ENCODE data around the gene DNAJC5.

DNA sequence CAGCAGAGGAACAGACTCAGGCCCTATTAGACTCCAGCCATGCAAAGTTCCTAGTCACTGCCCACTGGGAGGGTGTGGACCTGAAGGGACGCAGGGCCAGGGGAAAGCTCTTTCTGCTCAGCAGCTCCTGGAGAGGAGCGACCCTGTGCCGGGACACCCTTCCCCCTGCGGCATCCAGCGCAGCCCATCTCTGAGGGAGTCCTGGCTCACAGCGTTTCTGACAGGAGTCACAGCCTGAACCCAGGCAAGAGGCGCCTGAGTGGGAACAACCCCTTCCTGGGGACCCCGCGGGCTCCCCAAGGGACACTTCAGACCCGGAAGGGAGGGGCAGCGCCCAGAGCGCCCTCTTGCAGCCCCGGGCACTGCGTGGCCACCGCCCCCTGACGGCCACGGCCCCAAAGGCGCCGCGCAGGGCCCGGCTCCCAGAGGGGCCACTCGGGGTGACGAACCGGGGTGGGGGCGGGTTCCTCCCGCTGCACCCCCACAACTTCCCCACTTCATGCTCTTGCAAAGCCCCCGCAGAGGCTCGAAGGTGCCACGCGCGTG is 60.4 kb downstream of the DNAJC5 start:
- TF ChIP-seq, protein P1, sequence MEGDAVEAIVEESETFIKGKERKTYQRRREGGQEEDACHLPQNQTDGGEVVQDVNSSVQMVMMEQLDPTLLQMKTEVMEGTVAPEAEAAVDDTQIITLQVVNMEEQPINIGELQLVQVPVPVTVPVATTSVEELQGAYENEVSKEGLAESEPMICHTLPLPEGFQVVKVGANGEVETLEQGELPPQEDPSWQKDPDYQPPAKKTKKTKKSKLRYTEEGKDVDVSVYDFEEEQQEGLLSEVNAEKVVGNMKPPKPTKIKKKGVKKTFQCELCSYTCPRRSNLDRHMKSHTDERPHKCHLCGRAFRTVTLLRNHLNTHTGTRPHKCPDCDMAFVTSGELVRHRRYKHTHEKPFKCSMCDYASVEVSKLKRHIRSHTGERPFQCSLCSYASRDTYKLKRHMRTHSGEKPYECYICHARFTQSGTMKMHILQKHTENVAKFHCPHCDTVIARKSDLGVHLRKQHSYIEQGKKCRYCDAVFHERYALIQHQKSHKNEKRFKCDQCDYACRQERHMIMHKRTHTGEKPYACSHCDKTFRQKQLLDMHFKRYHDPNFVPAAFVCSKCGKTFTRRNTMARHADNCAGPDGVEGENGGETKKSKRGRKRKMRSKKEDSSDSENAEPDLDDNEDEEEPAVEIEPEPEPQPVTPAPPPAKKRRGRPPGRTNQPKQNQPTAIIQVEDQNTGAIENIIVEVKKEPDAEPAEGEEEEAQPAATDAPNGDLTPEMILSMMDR (IDR thresholded peaks at IDR 0.05 in 8 of 11, conservative IDR thresholded peaks at IDR 0.05 in 3 of 11) = peak in 6 of 11 experiments; percentile 27 to 60 (median 52)
- TF ChIP-seq POLR2A (IDR thresholded peaks at IDR 0.05) (no peak), POLR2AphosphoS5 (IDR thresholded peaks at IDR 0.05) (no peak)
